MV-4-11 (cell line): ENCODE data around the gene TAC4.

Source experiments
- DNase-seq: peaks from one replicate; lab custom pipeline; 2025; lab: John Stamatoyannopoulos, UW

TAC4 gene

DNA sequence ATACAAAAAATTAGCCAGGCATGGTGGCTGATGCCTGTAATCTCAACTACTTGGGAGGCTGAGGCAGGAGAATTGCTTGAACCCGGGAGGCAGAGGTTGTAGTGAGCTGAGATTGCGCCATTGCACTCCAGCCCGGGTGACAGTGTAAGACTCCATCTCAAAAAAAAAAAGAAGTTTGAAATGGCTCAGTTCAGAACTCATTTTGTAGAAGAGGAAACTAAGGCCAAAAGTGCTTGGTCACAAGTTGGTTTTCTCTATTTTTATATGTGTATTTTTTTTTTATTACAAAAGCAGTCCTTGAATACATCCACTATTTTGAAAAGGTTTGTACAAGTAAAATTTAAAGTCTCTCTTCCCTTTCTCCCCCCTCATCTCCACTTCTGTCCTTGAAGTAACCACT, 5.5 kb downstream of the TAC4 start:
- no peak for DNase-seq

DNA sequence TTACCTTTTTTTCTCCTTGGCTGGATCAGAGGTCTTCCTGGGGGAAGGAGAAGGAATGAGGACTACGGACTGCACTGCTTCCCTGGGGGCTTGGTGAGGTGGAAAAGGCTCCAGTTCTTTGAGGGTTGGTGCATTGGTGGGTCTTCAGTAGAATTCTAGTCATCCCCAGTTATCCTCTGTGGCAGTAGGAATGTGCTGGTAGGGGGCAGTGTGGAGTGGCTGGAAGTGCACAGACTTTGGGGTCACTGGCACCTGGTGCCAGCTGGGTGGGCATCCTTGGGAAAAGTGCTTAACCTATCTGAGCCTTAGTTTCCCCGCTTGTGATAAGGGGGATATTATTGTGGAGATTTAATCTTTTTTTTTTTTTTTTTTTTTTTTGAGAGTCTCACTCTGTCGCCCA, 6.3 kb downstream of the TAC4 start:
- no peak for DNase-seq

DNA sequence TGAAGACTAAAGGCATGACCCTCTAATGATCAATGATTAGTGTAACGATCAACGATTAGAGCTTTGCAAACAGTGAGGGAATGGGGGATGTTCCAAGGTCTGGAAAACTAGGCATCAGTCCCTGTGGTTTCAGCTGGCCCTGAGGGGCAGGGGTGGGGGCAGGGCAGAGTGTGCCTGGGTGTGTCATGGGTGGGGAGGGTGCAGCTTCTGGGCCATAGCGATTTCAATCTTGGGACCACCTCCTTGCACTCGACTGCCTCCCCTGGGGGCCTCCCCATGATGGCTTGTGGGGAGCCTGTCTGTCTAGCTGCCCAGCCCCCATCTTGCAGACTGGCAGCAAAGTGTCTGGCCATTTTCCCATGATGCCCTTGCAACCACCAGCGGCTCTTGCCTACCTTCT, 8.4 kb downstream of the TAC4 start:
- DNase-seq = no peak

DNA sequence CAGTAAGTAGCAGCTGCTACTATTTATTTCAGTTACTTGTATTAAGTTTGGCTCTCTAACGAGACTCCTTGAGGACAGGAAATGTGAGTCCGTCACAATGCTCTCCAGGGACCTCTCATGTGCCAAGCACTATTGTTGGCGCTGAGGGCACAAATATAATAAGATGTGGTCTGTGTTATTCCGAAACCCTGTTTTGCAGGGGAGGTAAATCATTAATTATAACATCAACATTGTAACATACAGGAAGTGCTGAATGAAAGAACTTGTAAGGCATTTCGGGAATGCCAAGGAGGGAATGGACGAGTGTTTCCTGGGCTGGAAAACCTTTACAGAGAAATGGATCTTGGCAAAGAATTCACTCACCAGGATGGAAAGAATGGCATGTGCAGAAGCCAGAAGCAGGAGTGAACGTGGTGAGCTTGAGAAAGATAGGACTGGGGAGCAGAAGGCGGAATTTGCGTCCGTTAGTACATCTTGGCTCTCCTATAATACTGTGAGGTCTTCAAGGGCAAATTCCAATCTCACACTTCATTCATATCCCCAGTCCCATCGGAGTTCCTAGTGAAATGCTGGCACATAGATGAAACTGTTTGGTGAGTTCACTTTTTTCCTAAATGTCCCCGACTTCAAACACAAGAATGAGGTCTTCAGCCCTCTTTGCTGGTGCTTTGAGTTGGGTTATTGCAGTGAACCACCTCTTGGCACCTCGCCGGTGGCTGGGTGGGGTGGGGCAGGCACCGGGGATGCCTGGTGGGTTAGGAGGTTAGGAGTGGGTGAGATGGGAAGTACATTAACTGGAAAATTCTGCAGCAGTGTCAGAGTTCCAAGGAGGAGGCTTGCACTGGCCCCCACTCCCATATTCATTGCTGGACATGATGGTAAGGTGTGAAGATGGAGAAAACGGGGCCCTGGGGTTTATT, 11.5 kb downstream of the TAC4 start:
- DNase-seq = no peak

- DNase-seq = no peak
Observed at GRCh38 chr17:49835472-49835871, 12.4 kb downstream of the TAC4 start.

GRCh38 chr17:49834118-49834743, 13.6 kb downstream of the TAC4 start:
- DNase-seq = no peak

GRCh38 chr17:49832840-49833599, 14.8 kb downstream of the TAC4 start:
- DNase-seq = peak; percentile 48

- no peak for DNase-seq
Observed at GRCh38 chr17:49830605-49831004, 17.3 kb downstream of the TAC4 start.

DNA sequence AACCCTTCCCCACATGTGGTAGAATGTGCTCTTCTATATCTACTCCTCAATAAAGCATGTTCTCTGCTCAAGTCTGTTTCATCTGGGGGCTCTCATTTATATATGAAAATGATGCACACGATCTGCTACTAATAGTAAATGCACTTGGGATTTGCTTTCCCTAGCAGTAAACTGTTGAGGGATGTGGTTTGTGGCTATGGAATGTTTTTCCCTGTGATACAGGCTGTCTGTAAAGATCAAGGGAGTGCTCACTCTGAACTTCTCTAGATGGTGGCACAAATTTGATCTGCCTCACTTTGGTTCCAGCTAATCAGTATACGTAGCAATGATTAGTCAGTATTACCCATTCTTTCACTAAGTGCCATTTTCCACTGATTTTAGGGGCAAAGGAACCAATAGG, 18.8 kb downstream of the TAC4 start:
- no peak for DNase-seq

- DNase-seq = peak; percentile 43
Observed at GRCh38 chr17:49828325-49828724, 19.5 kb downstream of the TAC4 start.

DNA sequence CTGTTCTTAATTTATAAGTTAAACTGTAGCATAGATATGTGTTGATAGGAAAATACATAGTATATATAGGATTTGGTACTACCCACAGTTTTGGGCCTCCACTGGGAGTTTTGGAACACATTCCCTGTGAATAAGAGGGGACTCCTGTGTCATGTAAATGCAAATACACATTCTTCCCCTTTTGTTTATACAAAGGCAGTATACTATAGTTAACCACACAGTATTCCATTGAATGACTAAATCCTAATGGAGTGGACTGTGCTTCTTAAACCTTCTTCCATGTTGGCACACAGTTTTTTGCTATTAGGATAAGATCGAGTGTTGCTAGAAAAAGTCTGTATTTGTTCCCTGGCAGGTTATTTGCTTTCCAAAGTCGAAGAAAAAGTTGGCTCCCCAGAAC, 22.2 kb downstream of the TAC4 start:
- DNase-seq = no peak

- DNase-seq = no peak
Observed at GRCh38 chr17:49823614-49824013, 24.3 kb downstream of the TAC4 start.

DNA sequence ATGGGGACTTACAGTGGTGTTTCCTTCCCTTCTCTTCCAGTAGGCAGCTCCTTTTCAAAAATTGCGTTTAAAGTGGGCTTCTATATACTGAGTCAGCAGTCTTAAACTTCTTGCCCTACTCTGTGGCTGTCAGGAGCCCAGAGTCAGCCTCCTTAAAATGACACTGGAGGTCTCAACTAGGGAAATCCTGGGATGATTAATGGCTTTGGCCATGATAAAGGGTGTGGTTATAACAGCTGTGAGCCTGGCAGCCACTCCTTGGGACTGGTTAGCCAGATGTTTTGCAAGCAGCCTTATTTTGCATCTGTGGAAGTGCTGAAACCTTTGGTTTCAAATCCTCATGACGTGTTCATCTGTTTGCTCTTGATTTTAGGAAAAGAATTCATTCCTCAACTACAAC, 25.0 kb downstream of the TAC4 start:
- peak; percentile 87 for DNase-seq

- no peak for DNase-seq
Observed at GRCh38 chr17:49821916-49822315, 26.0 kb downstream of the TAC4 start.

DNA sequence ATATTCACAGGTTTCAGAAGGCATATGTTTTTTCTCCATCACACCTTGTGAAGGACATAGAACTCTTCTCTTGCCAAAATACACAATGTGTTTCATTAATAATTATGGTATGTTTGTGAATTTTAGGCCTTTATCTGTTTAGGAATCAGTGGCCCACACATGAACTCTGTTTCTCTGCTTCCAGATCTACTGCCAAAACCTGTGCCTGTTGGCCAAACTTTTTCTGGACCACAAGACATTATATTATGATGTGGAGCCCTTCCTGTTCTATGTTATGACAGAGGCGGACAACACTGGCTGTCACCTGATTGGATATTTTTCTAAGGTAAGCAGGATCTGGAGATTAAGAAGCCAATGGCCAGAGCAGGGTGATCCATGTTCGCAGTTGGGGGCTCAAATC, 26.4 kb downstream of the TAC4 start:
- no peak for DNase-seq

DNA sequence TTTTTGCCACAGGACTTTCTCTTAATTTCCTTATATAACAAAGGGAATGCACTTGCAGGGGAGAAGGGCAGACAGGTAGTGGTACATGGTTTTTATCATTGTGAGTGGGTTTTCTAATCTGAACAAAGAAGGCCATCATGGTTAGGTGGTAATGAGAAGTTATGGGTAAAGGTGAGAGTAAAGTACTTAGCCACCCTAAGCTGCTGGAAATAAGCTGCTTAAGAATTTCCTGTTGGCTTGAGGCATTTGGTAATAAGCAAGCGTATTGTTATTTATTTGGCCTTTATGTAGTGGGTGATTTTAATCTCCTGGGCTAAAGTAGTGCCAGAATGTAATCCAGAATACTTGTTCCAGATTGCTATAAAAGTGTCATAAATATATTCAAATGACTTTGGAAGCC, 27.1 kb downstream of the TAC4 start:
- no peak for DNase-seq

- DNase-seq = no peak
Observed at GRCh38 chr17:49819651-49820050, 28.2 kb downstream of the TAC4 start.

DNA sequence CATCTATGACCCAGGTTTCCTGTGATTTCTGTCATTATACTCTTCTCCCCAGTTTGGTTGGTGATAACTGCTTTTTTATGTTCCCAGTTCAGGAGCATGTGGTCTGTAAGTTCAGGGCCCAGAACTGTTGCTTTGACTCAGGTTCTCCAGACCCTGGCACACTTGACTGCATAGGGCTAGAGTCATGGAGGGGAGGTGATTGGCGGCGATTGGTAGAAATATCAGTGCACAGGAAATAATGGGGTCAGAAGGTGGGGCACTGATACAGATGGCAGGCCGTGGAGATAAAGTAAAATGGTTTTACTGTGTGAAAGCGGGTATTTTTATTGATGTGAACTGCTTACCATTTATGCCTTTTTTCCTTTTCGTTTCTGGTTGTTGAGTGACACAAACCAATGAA, 28.7 kb downstream of the TAC4 start:
- DNase-seq = no peak

DNA sequence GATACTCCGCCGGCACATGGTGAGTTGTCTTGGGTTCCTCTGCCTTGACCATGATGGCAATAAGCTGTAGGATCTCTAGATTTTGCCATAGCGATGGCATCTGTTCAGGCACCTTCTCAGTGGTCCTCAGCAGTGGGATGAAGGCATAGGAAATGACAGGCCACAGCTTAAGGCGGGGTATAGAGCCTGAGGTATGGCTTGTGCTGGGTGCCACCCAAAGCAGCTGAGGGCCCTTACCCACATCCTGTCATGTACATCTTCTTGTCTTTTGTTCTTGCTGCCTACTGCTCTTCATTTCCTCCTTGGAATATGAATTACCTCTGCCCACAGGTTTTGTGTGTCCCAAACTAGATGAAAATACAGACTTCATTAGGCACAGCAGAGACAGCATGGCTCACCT, 29.9 kb downstream of the TAC4 start:
- no peak for DNase-seq

- DNase-seq = no peak
Observed at GRCh38 chr17:49815761-49816281, 32.0 kb downstream of the TAC4 start.

GRCh38 chr17:49814781-49815529, 32.9 kb downstream of the TAC4 start:
- DNase-seq = no peak

DNA sequence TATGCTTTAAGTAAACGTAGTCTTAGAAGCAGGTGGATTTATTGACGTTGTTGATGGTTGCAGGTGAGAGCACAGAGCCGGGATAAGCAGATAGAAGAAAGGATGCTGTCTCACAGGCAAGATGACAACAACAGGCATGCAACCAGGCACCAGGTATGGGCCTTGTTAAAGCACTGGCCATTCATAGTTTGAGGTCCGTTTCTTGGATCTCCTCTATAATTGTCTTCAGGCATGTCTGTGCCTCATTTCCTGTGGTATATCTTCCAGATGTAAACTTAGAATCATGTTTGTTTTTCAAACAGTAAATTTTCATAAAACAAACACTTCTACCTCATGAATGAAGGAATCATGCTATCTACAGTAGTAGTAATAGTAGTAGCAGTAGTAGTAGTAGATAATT, 38.8 kb downstream of the TAC4 start:
- no peak for DNase-seq
